CD4-positive, alpha-beta T cell (primary cell): Measurements from ENCODE around the gene LRFN4. TPM values are rescaled to one million over a fixed set of nuclear protein-coding genes. Genes with fewer than 3 reads are reported as not detected.

Experiments
- ATAC-seq: fragments of 200-7000 bp; cut with Tn5 transposase; one replicate; pipeline ENCODE4 v1.10.0; 2022; ENCODE audit warnings: mild to moderate bottlenecking; ENCODE audit not compliant: poor library complexity
- CTCF ChIA-PET: fragments of 350-600 bp; sonication (Branson Sonifier 250); formaldehyde crosslinking; loops from one replicate; lab custom pipeline; 2021; ENCODE audit warnings: antibody characterized with exemption, inconsistent platforms; lab: Charles Lee
- POLR2A ChIA-PET: fragments of 350-600 bp; sonication (Branson Sonifier 250); formaldehyde crosslinking; loops from one replicate; lab custom pipeline; 2021; ENCODE audit warnings: antibody characterized with exemption, inconsistent platforms; lab: Charles Lee
- DNase-seq, 14 experiments: peaks; one replicate each; pipeline ENCODE4 v3.0.0-alpha.2; 2013 to 2020; ENCODE audit warnings: mixed read lengths in 2 of 14
- H3K27ac ChIP-seq, 2 donors: one replicate each; pipeline versions ENCODE4 v1.5.1 to v1.7.0; 2013; ENCODE audit warnings: low read length in 2 of 2, low read depth in 1 of 2, mild to moderate bottlenecking in 1 of 2
- H3K27me3 ChIP-seq, 2 experiments: 1 replicate in 1 of 2; 2 replicates in 1 of 2; pipeline versions ENCODE4 v1.6.1 to v1.7.0; 2013; ENCODE audit warnings: low read length in 2 of 2, control low read depth in 1 of 2, mild to moderate bottlenecking in 1 of 2, moderate library complexity in 1 of 2; ENCODE audit not compliant: insufficient read depth in 2 of 2, control insufficient read depth in 1 of 2
- H3K36me3 ChIP-seq: one replicate; pipeline ENCODE4 v1.6.1; 2013; ENCODE audit warnings: low read length, control low read depth; ENCODE audit not compliant: insufficient read depth
- H3K4me1 ChIP-seq: one replicate; pipeline ENCODE4 v1.6.1; 2013; ENCODE audit warnings: low read length, control low read depth; ENCODE audit not compliant: insufficient read depth
- H3K4me3 ChIP-seq: one replicate; pipeline ENCODE4 v1.5.1; 2013; ENCODE audit warnings: mild to moderate bottlenecking, low read length, moderate library complexity
- H3K9me3 ChIP-seq, 2 experiments: 1 replicate in 1 of 2; 2 replicates in 1 of 2; pipeline versions ENCODE4 v1.6.1 to v1.7.0; 2013; ENCODE audit warnings: low read length in 2 of 2, mild to moderate bottlenecking in 2 of 2, control low read depth in 1 of 2, moderate library complexity in 1 of 2; ENCODE audit not compliant: control insufficient read depth in 1 of 2, insufficient read depth in 1 of 2
- H3K27ac Mint-ChIP-seq: one replicate; pipeline ENCODE4 v1.8.0; 2020; ENCODE audit warnings: mixed read lengths
- H3K27me3 Mint-ChIP-seq: one replicate; pipeline ENCODE4 v1.8.0; 2021; ENCODE audit warnings: mixed read lengths
- H3K36me3 Mint-ChIP-seq: one replicate; pipeline ENCODE4 v1.8.0; 2021; ENCODE audit warnings: low read depth, mixed read lengths
- H3K4me1 Mint-ChIP-seq: one replicate; pipeline ENCODE4 v1.8.0; 2021; ENCODE audit warnings: low read depth, mixed read lengths
- H3K4me3 Mint-ChIP-seq: one replicate; pipeline ENCODE4 v1.8.0; 2020; ENCODE audit warnings: mild to moderate bottlenecking, mixed read lengths
- H3K9me3 Mint-ChIP-seq: one replicate; pipeline ENCODE4 v1.8.0; 2020; ENCODE audit warnings: mixed read lengths
- intact Hi-C, 2 experiments: fragments of 100-400 bp; cut with DNase I in 1 of 2; cut with micrococcal nuclease in 1 of 2; formaldehyde crosslinking; loops; one replicate each; pipeline versions ENCODE4 v1.15.1 to v1.9.0; 2023 to 2025; cut with DNase I, micrococcal nuclease
- total RNA-seq, 174 experiments: library from RNA in 2 of 174; stranded (reverse) in 2 of 174; gene quantifications; one replicate each; pipeline ENCODE4 v1.2.3 and lab custom pipeline; 2021 to 2026
- TF ChIP-seq, protein P1 (sequence below): fragments of 200-600 bp; IDR thresholded peaks from one replicate; pipeline ENCODE4 v1.8.0; 2022; ENCODE audit warnings: antibody characterized with exemption, mild to moderate bottlenecking

Gene LRFN4
- total RNA-seq, 2 experiments from 2014 or later, result 1.6 to 2.5 TPM

DNA sequence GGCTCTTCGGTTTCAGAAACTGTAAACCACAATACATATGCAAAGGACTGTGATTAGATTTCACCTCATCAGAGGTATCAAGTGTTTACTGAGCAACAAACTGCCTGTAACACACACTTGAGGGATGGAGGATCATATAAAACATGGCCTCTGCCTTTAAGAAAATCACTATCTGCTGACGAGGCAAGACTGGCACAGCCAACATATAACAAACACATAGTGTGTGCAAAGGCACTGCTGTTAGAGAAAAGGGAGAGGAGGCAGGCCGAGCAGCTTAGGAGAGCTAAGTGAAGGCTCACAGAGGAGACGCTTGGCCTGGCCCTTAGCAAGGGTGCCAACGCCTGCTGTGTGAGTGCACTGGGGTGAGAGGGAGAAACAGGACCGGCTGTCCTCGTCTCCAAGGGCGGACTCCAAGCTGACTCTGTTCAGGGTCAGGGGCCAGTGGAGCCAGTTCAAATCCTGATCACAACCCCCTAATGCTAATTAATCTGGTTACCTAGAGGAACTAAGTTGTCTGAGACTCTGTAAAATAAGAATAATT lies 48.2 kb downstream of the LRFN4 start:
- Histone ChIP-seq H3K27me3 (no peaks in the 10 kb centered on the region), H3K36me3 (no peaks in the 10 kb centered on the region), H3K4me3 (no peak overlapping the region), H3K4me1 (no peaks in the 10 kb centered on the region), H3K27ac (no peak overlapping the region), H3K9me3 (no peaks in the 10 kb centered on the region)
- Mint-ChIP-seq H3K27ac (no peak overlapping the region), H3K36me3 (no peaks in the 10 kb centered on the region), H3K4me1 (no peaks in the 10 kb centered on the region), H3K4me3 (no peak overlapping the region), H3K9me3 (no peaks in the 10 kb centered on the region), H3K27me3 (no peaks in the 10 kb centered on the region)
- TF ChIP-seq, protein P1, sequence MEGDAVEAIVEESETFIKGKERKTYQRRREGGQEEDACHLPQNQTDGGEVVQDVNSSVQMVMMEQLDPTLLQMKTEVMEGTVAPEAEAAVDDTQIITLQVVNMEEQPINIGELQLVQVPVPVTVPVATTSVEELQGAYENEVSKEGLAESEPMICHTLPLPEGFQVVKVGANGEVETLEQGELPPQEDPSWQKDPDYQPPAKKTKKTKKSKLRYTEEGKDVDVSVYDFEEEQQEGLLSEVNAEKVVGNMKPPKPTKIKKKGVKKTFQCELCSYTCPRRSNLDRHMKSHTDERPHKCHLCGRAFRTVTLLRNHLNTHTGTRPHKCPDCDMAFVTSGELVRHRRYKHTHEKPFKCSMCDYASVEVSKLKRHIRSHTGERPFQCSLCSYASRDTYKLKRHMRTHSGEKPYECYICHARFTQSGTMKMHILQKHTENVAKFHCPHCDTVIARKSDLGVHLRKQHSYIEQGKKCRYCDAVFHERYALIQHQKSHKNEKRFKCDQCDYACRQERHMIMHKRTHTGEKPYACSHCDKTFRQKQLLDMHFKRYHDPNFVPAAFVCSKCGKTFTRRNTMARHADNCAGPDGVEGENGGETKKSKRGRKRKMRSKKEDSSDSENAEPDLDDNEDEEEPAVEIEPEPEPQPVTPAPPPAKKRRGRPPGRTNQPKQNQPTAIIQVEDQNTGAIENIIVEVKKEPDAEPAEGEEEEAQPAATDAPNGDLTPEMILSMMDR, result no peak
- DNase-seq (no peak), ATAC-seq (no peak)
- ChIA-PET CTCF (no interaction called here), POLR2A (no interaction called here)
- intact Hi-C loops, result no loop called here

DNA sequence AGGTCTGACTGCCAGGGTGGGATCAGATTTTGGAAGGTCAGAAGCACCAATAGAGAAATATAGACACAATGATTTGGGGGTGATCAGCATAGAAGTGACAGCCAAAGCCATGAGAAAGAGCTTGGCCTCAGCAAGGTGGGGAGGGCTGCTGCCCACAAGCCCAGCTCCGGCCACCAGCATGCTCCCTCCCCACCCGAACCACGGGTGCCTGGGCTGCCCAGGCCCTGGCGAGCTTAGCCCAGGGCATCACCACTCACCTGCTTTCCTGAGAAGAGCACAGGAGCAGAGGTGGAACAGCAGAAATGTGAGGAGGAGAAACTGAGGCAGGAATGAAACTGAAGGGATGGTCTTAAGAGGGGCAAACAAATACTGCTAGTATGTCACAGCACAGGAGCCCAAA lies 48.8 kb downstream of the LRFN4 start:
- CTCF ChIA-PET, result no interaction called here

GRCh38 chr11:66906061-66906733 lies 49.3 kb downstream of the LRFN4 start:
- POLR2A ChIA-PET, result no interaction called here
- Histone ChIP-seq H3K4me1 (no peaks in the 10 kb centered on the region), H3K36me3 (no peaks in the 10 kb centered on the region), H3K27me3 (no peaks in the 10 kb centered on the region), H3K4me3 (no peak overlapping the region), H3K9me3 (no peaks in the 10 kb centered on the region), H3K27ac (no peak overlapping the region)
- Mint-ChIP-seq H3K27ac (no peak overlapping the region), H3K4me3 (no peak overlapping the region), H3K9me3 (no peaks in the 10 kb centered on the region), H3K27me3 (no peaks in the 10 kb centered on the region), H3K36me3 (no peaks in the 10 kb centered on the region), H3K4me1 (no peaks in the 10 kb centered on the region)
- TF ChIP-seq, protein P1, result no peak
- ATAC-seq (no peak), DNase-seq (peak in 1 of 14 experiments; percentile 2)
- CTCF ChIA-PET, result no interaction called here
- intact Hi-C loops, result no loop called here

More for the DNA sequence above, 48.8 kb downstream of the LRFN4 start:
- Histone ChIP-seq H3K4me1 (no peaks in the 10 kb centered on the region), H3K27ac (no peak overlapping the region), H3K9me3 (no peaks in the 10 kb centered on the region), H3K27me3 (no peaks in the 10 kb centered on the region), H3K36me3 (no peaks in the 10 kb centered on the region), H3K4me3 (no peak overlapping the region)
- Mint-ChIP-seq H3K4me1 (no peaks in the 10 kb centered on the region), H3K27me3 (no peaks in the 10 kb centered on the region), H3K9me3 (no peaks in the 10 kb centered on the region), H3K4me3 (no peak overlapping the region), H3K36me3 (no peaks in the 10 kb centered on the region), H3K27ac (no peak overlapping the region)
- DNase-seq (no peak), ATAC-seq (no peak)
- intact Hi-C loops, result no loop called here
- TF ChIP-seq, protein P1, result no peak
- POLR2A ChIA-PET, result no interaction called here
